Activated gamma-delta T cell treated with Interleukin-2 at 50 U/mL for 16 hours (primary cell): ENCODE measurements around the gene TSPAN5.

Experiments
- DNase-seq: peaks from one replicate; pipeline ENCODE4 v3.0.0-alpha.2; 2020

The TSPAN5 gene

GRCh38 chr4:98434816-98435215 is 223.6 kb downstream of the TSPAN5 start:
- DNase-seq, result no peak

- no peak for DNase-seq
These were observed 224.7 kb downstream of the TSPAN5 start for GRCh38 chr4:98433691-98434090.

- DNase-seq, result no peak
These were observed 227.6 kb downstream of the TSPAN5 start for GRCh38 chr4:98430708-98431403.

- no peak for DNase-seq
These were observed 235.4 kb downstream of the TSPAN5 start for GRCh38 chr4:98423009-98423408.

- no peak for DNase-seq
These were observed 237.3 kb downstream of the TSPAN5 start for GRCh38 chr4:98421111-98421510.
